Neural progenitor cell (in vitro differentiated cells): ENCODE measurements around the gene TDRKH. TPM values are rescaled to one million over a fixed set of nuclear protein-coding genes. Genes with fewer than 3 reads are reported as not detected.

Experiments used
- DNase-seq: peaks from one replicate; pipeline ENCODE4 v3.0.0-alpha.2; 2016; ENCODE audit warnings: low spot score
- H2AFZ ChIP-seq: fragments of 200-600 bp; sonication (generic); replicated peaks from 2 replicates; pipeline ENCODE4 v1.6.1; 2016; ENCODE audit warnings: antibody characterized with exemption
- H3F3A ChIP-seq: fragments of 200-600 bp; sonication (generic); 2 replicates; pipeline ENCODE4 v1.6.1; 2016; ENCODE audit warnings: antibody characterized with exemption, low read depth
- H3K27ac ChIP-seq: fragments of 200-600 bp; sonication (generic); 2 replicates; pipeline ENCODE4 v1.5.1; 2016; ENCODE audit warnings: mild to moderate bottlenecking
- H3K27me3 ChIP-seq: fragments of 200-600 bp; sonication (generic); 2 replicates; pipeline ENCODE4 v1.6.1; 2016; ENCODE audit warnings: mild to moderate bottlenecking, moderate library complexity
- H3K36me3 ChIP-seq: fragments of 200-600 bp; sonication (generic); 2 replicates; pipeline ENCODE4 v1.5.1; 2016
- H3K4me1 ChIP-seq: fragments of 200-600 bp; sonication (generic); 2 replicates; pipeline ENCODE4 v1.6.1; 2016; ENCODE audit warnings: mixed run types
- H3K4me2 ChIP-seq: fragments of 200-600 bp; sonication (generic); 2 replicates; pipeline ENCODE4 v1.6.1; 2016
- H3K4me3 ChIP-seq: fragments of 200-600 bp; sonication (generic); 2 replicates; pipeline ENCODE4 v1.5.1; 2016
- H3K79me2 ChIP-seq: fragments of 200-600 bp; sonication (generic); 2 replicates; pipeline ENCODE4 v1.6.1; 2016; ENCODE audit warnings: low read depth
- H3K9ac ChIP-seq: fragments of 200-600 bp; sonication (generic); 2 replicates; pipeline ENCODE4 v1.6.1; 2016
- H3K9me3 ChIP-seq: fragments of 200-600 bp; sonication (generic); 2 replicates; pipeline ENCODE4 v1.5.1; 2016; ENCODE audit warnings: low read depth
- H4K20me1 ChIP-seq: fragments of 200-600 bp; sonication (generic); 2 replicates; pipeline ENCODE4 v1.6.1; 2016; ENCODE audit warnings: low read depth
- H3K27ac Mint-ChIP-seq: 3 replicates; pipeline ENCODE4 v1.8.0; 2021; ENCODE audit warnings: mixed read lengths
- H3K27me3 Mint-ChIP-seq: 2 replicates; pipeline ENCODE4 v1.8.0; 2022; ENCODE audit warnings: low read depth, mild to moderate bottlenecking, inconsistent platforms, moderate library complexity, mixed read lengths; ENCODE audit not compliant: insufficient read depth
- H3K36me3 Mint-ChIP-seq: 3 replicates; pipeline ENCODE4 v1.8.0; 2021; ENCODE audit warnings: mixed read lengths
- H3K4me1 Mint-ChIP-seq: 3 replicates; pipeline ENCODE4 v1.8.0; 2021; ENCODE audit warnings: mixed read lengths
- H3K4me3 Mint-ChIP-seq: 3 replicates; pipeline ENCODE4 v1.8.0; 2021; ENCODE audit warnings: mild to moderate bottlenecking, moderate library complexity, mixed read lengths
- H3K9me3 Mint-ChIP-seq: 3 replicates; pipeline ENCODE4 v1.8.0; 2020; ENCODE audit warnings: mixed read lengths
- CTCF ChIP-seq: fragments of 200-600 bp; sonication (generic); IDR thresholded peaks from 2 replicates; pipeline ENCODE4 v1.5.1; 2017; ENCODE audit warnings: antibody characterized with exemption, mild to moderate bottlenecking
- EZH2 ChIP-seq: fragments of 200-600 bp; sonication (generic); IDR thresholded peaks from 2 replicates; pipeline ENCODE4 v1.6.1; 2017; ENCODE audit warnings: antibody characterized with exemption, mild to moderate bottlenecking, moderate library complexity
- EZH2phosphoT487 ChIP-seq: fragments of 200-600 bp; sonication (generic); IDR thresholded peaks from 2 replicates; pipeline ENCODE4 v1.6.1; 2017; ENCODE audit warnings: antibody characterized with exemption
- total RNA-seq: library from RNA; depleted of rRNA; stranded (reverse); fragments of >200 nt; gene quantifications from 2 replicates; pipeline ENCODE4 v1.2.3, GENCODE V29; 2015; ENCODE audit warnings: low replicate concordance

Gene TDRKH
- total RNA-seq, 1 donor from 2014 or later = 26.3 TPM

GRCh38 chr1:151798571-151798970, 8.3 kb upstream of the TDRKH start:
- Histone ChIP-seq H3K79me2 (no peaks in the 10 kb centered on the region), H3K4me1 (peaks cover 10% of the 10 kb centered on the region), H2AFZ (peak overlapping the region; percentile 63), H3K9ac (peak overlapping the region; percentile 32), H3F3A (peaks cover 10% of the 10 kb centered on the region), H3K36me3 (no peaks in the 10 kb centered on the region), H3K4me2 (no peak overlapping the region), H3K27me3 (no peaks in the 10 kb centered on the region), H4K20me1 (no peaks in the 10 kb centered on the region), H3K4me3 (no peak overlapping the region), H3K27ac (no peak overlapping the region), H3K9me3 (no peaks in the 10 kb centered on the region)
- H3K9me3 Mint-ChIP-seq = no peaks in the 10 kb centered on the region
- no peak overlapping the region for H3K27ac Mint-ChIP-seq
- no peak for DNase-seq
- TF ChIP-seq EZH2 (no peak), EZH2phosphoT487 (no peak), CTCF (no peak)
- no peak overlapping the region for H3K4me3 Mint-ChIP-seq
- peaks cover 15% of the 10 kb centered on the region for H3K4me1 Mint-ChIP-seq
- H3K36me3 Mint-ChIP-seq = no peaks in the 10 kb centered on the region
- H3K27me3 Mint-ChIP-seq = peaks cover 9% of the 10 kb centered on the region

GRCh38 chr1:151790940-151791651, 796 bp upstream of the TDRKH start:
- Histone ChIP-seq H3K4me1 (peaks cover 13% of the 10 kb centered on the region), H3K9ac (peak overlapping the region; percentile 12), H4K20me1 (no peaks in the 10 kb centered on the region), H3K27me3 (peaks cover 9% of the 10 kb centered on the region), H3K4me3 (peak overlapping the region; percentile 80), H3K36me3 (no peaks in the 10 kb centered on the region), H3K79me2 (no peaks in the 10 kb centered on the region), H3F3A (peaks cover 13% of the 10 kb centered on the region), H3K9me3 (no peaks in the 10 kb centered on the region), H3K4me2 (peak overlapping the region; percentile 95), H2AFZ (peak overlapping the region; percentile 55), H3K27ac (no peak overlapping the region)
- Mint-ChIP-seq H3K27me3 (peaks cover 7% of the 10 kb centered on the region), H3K27ac (peak overlapping the region; percentile 63), H3K9me3 (no peaks in the 10 kb centered on the region), H3K4me1 (peaks cover 17% of the 10 kb centered on the region), H3K4me3 (peak overlapping the region; percentile 93), H3K36me3 (no peaks in the 10 kb centered on the region)
- peak; percentile 65 for DNase-seq
- no peak for TF ChIP-seq CTCF
- peak; percentile 50 for TF ChIP-seq EZH2phosphoT487
- no peak for TF ChIP-seq EZH2

GRCh38 chr1:151787689-151788088, 2.6 kb downstream of the TDRKH start:
- peaks cover 9% of the 10 kb centered on the region for H3K27me3 ChIP-seq
- no peak overlapping the region for H3K4me3 ChIP-seq
- no peaks in the 10 kb centered on the region for H3K36me3 Mint-ChIP-seq
- H3F3A ChIP-seq = peaks cover 13% of the 10 kb centered on the region
- H2AFZ ChIP-seq = no peak overlapping the region
- H3K4me1 Mint-ChIP-seq = peaks cover 17% of the 10 kb centered on the region
- H3K9ac ChIP-seq = no peak overlapping the region
- peaks cover 13% of the 10 kb centered on the region for H3K4me1 ChIP-seq
- H3K4me3 Mint-ChIP-seq = no peak overlapping the region
- no peak for DNase-seq
- TF ChIP-seq CTCF (no peak), EZH2 (no peak), EZH2phosphoT487 (no peak)
- peaks cover 6% of the 10 kb centered on the region for H3K27me3 Mint-ChIP-seq
- no peaks in the 10 kb centered on the region for H4K20me1 ChIP-seq
- H3K4me2 ChIP-seq = no peak overlapping the region
- H3K9me3 ChIP-seq = no peaks in the 10 kb centered on the region
- no peak overlapping the region for H3K27ac ChIP-seq
- no peaks in the 10 kb centered on the region for H3K36me3 ChIP-seq
- no peak overlapping the region for H3K27ac Mint-ChIP-seq
- no peaks in the 10 kb centered on the region for H3K9me3 Mint-ChIP-seq
- no peaks in the 10 kb centered on the region for H3K79me2 ChIP-seq
